HG03469 (cell line): ENCODE results near the gene NEK10.

Experiments used
- ATAC-seq: cut with Tn5 transposase; IDR thresholded peaks from one replicate; pipeline ENCODE4 v1.9.1; 2021; ENCODE audit warnings: mild to moderate bottlenecking, moderate library complexity, moderate number of reproducible peaks; ENCODE audit not compliant: unreplicated experiment

Gene NEK10

DNA sequence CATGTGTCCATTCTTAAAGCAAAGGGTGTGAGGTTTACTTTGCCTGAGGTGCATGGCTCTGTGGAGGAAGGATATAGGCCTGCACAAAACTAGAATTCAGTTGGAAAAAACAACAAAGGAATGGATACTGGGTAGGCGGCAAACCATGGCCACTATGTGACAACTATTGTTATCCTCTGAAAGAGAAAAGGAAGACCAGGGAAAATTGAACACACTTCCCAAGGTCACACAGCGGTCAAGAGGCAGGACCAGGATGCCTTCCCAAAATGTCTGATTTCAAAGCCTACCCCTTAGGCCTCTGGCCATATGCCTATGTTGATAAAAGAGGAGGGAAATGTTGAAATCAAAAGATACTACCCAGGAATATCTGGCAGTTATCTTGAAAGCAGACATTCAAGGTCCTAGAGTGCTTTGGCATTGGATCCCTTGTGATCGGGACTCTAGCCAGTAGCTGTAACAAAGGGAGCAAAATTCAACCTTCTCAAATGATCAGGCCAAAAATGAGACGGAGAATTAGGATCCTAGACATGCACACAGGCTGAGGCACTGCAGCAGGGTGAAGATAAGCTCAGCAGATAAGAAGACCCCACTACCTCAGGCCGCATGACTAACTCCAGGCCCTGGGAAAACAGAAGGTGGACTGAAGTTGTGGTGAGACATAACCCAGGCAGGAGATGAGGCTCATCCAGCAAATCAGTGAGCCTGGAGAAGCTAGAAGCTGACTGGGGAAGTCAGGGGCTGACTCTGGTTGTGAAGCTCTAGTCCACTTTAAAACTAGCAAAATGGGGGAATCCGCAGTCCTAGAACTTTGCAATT lies 292.2 kb downstream of the NEK10 start:
- ATAC-seq = no peak

DNA sequence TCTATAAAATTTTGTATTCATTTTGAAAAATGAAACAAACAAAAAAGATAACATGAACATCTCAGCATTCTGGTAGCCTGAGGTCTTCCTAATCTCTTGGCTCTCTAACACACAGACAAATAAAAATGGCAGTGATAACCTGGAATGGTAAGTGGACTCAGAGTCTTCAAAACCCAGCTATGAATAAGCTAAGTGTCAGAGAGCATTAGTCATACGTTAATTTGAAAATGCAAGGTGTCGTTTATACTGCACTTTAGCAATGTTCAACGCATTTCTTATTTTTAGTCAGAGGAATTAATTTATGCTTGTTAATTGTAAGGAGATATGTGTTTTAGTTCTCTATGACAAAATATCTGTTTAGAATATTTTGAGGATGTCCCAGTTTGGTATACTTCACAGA lies 294.3 kb downstream of the NEK10 start:
- ATAC-seq = no peak

DNA sequence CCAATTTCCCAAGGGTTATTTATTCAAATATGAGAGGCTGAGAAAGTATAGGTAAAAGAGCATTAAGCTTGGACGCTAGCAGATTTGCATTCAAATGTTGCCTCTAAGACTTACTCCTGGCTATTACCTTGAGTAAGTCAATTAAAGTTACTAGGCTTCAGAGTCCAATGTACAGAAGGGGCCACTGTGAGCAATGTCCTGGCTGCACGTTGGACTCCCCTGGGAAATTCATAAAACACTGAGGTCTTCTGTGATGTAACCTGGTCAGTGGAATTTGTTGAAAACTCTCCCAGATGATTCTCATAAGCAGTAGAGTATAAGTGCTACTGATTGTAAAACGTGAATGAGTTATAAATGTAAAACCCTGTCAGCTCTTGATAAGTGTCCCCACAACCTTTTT lies 295.3 kb downstream of the NEK10 start:
- ATAC-seq = no peak

DNA sequence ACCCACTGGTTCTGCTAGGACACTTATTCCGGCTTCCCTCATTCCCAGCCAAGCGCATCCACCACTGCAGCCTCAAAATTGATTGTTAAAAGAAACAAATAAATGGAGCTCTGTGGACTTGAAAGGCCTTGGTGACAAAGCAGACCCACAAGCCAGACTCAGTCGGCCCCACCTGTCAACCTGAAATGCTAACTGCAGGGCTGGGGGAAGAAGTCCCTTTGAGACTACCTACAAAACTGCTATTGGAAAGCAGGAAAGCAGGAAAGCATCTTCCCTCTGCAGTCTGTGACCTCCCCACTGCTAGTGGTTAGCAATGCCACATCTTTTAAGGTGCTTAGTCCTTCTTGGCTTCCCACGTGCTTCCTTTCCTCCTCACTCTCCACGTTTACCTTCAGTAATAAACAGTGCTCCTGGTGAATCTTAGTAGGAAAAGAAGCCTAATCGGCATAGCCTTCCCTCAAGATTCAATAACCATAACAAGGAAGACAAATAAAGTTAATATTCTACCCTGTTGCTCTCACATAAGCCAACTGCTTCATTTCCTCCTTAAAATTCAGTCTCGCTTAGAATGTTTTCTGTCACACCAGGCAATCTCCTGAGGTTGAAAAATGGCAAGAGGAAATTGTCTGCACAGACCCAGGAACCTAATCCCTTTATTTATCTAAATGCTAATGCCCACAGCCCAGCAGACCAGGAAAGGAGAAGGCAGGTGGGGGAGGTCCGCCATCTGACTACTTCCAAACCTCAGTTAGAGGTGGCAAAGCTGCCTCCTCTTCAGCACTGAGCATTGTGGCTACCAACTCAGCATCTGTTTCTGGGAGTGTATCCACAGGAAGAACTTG lies 296.2 kb downstream of the NEK10 start:
- no peak for ATAC-seq

DNA sequence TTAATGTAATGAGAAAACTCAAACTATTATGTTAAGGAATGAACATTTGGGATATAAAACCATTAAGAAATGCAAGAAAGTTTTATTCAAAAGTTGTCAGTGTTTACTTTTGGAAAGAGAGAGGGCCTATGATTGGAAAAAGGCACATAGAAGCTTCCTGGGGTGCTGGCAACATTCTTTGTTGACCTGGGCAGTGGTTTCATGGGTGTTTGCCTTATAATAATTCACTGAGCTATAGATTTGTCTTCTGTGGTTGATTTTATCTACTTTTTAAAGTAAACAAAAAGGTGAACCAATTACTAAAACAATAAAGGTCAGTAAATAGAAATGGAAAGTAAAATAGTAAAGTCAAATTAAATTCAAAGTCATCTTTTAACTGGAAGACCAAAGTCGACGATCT lies 308.8 kb downstream of the NEK10 start:
- ATAC-seq = no peak
